PFSK-1 (cell line): ENCODE data around the gene PLA2G5.

Experiments used
- FOXP2 ChIP-seq: optimal IDR thresholded peaks from 2 replicates; pipeline ENCODE3; 2011; ENCODE audit warnings: borderline replicate concordance, control low read depth, inconsistent platforms; ENCODE audit not compliant: insufficient read depth; ENCODE audit errors: extremely low read length, extremely low read depth
- POLR2AphosphoS5 ChIP-seq: IDR thresholded peaks from 2 replicates; pipeline ENCODE4 v1.6.1; 2012; ENCODE audit warnings: low read depth, mild to moderate bottlenecking, control low read depth, low read length, moderate library complexity
- REST ChIP-seq, 2 experiments: IDR thresholded peaks; 2 replicates each; pipeline versions ENCODE4 v1.6.1 to v1.8.0; 2011 to 2012; ENCODE audit warnings: low read depth in 2 of 2, low read length in 2 of 2, control low read depth in 1 of 2, inconsistent platforms in 1 of 2, mild to moderate bottlenecking in 1 of 2, moderate library complexity in 1 of 2; ENCODE audit not compliant: insufficient read depth in 1 of 2
- SIN3A ChIP-seq: IDR thresholded peaks from 2 replicates; pipeline ENCODE4 v1.6.1; 2012; ENCODE audit warnings: mild to moderate bottlenecking, low read length, moderate library complexity, borderline replicate concordance; ENCODE audit not compliant: insufficient read depth
- TAF1 ChIP-seq: IDR thresholded peaks from 2 replicates; pipeline ENCODE4 v1.6.1; 2012; ENCODE audit warnings: low read length, control low read depth, borderline replicate concordance; ENCODE audit not compliant: insufficient read depth

PLA2G5 gene

GRCh38 chr1:20061866-20062265, 8.1 kb upstream of the PLA2G5 start:
- TF ChIP-seq REST (IDR thresholded peaks at IDR 0.05; ENCODE audit: insufficient read depth in 1 of 2, low read depth in 2 of 2, low read length in 2 of 2), result no peak

GRCh38 chr1:20063861-20064292, 6.1 kb upstream of the PLA2G5 start:
- TF ChIP-seq FOXP2, result no peak

- TF ChIP-seq POLR2AphosphoS5 (no peak), TAF1 (no peak), SIN3A (no peak), FOXP2 (no peak), REST (IDR thresholded peaks at IDR 0.05; ENCODE audit: insufficient read depth in 1 of 2, low read depth in 2 of 2, low read length in 2 of 2) (no peak)
Observed at GRCh38 chr1:20068722-20069121, 1.3 kb upstream of the PLA2G5 start.

- TF ChIP-seq FOXP2 (no peak), SIN3A (no peak), TAF1 (no peak), POLR2AphosphoS5 (no peak), REST (IDR thresholded peaks at IDR 0.05; ENCODE audit: insufficient read depth in 1 of 2, low read depth in 2 of 2, low read length in 2 of 2) (no peak)
Observed at GRCh38 chr1:20070357-20070756, 363 bp downstream of the PLA2G5 start.

- TF ChIP-seq REST (IDR thresholded peaks at IDR 0.05; ENCODE audit: insufficient read depth in 1 of 2, low read depth in 2 of 2, low read length in 2 of 2), result no peak
- TF ChIP-seq SIN3A, result no peak
- no peak for TF ChIP-seq FOXP2
- no peak for TF ChIP-seq TAF1
- TF ChIP-seq POLR2AphosphoS5, result no peak
Observed at GRCh38 chr1:20071416-20071815, 1.4 kb downstream of the PLA2G5 start.

- no peak for TF ChIP-seq POLR2AphosphoS5
- no peak for TF ChIP-seq FOXP2
- no peak for TF ChIP-seq TAF1
- TF ChIP-seq SIN3A, result no peak
- no peak for TF ChIP-seq REST (IDR thresholded peaks at IDR 0.05; ENCODE audit: insufficient read depth in 1 of 2, low read depth in 2 of 2, low read length in 2 of 2)
Observed at GRCh38 chr1:20072771-20073170, 2.8 kb downstream of the PLA2G5 start.
